DMS 273 (cell line): ENCODE data around the gene FGF4.
"Not testable (repeated sequence)": the region's sequence is repeated elsewhere in the genome, so short reads cannot be mapped to it uniquely, and the experiment has no call there.

Experiments
- DNase-seq: peaks from one replicate; lab custom pipeline; 2025; ENCODE audit not compliant: unreplicated experiment; lab: John Stamatoyannopoulos, UW

FGF4 gene

GRCh38 chr11:69773626-69774353 is 1.4 kb downstream of the FGF4 start:
- DNase-seq = no peak

GRCh38 chr11:69771466-69771865 is 3.7 kb downstream of the FGF4 start:
- no peak for DNase-seq

- DNase-seq = peak; percentile 9
These were observed 4.6 kb downstream of the FGF4 start for GRCh38 chr11:69770540-69770939.

GRCh38 chr11:69765498-69765995 is 9.6 kb downstream of the FGF4 start:
- no peak for DNase-seq

- DNase-seq = not testable (repeated sequence)
These were observed 10.2 kb downstream of the FGF4 start for GRCh38 chr11:69764918-69765317.

- no peak for DNase-seq
These were observed 14.8 kb downstream of the FGF4 start for GRCh38 chr11:69760319-69760718.

GRCh38 chr11:69752890-69753289 is 22.3 kb downstream of the FGF4 start:
- no peak for DNase-seq

- DNase-seq = no peak
These were observed 24.1 kb downstream of the FGF4 start for GRCh38 chr11:69750875-69751597.

GRCh38 chr11:69750108-69750850 is 24.9 kb downstream of the FGF4 start:
- DNase-seq = no peak

GRCh38 chr11:69748637-69749036 is 26.5 kb downstream of the FGF4 start:
- no peak for DNase-seq

GRCh38 chr11:69746752-69747742 is 28.1 kb downstream of the FGF4 start:
- no peak for DNase-seq

- no peak for DNase-seq
These were observed 29.0 kb downstream of the FGF4 start for GRCh38 chr11:69746140-69746539.

- DNase-seq = no peak
These were observed 29.9 kb downstream of the FGF4 start for GRCh38 chr11:69745201-69745600.

- no peak for DNase-seq
These were observed 30.7 kb downstream of the FGF4 start for GRCh38 chr11:69744435-69744834.

- DNase-seq = no peak
These were observed 40.3 kb downstream of the FGF4 start for GRCh38 chr11:69734841-69735240.

GRCh38 chr11:69734367-69734766 is 40.8 kb downstream of the FGF4 start:
- DNase-seq = no peak

GRCh38 chr11:69732910-69733309 is 42.2 kb downstream of the FGF4 start:
- no peak for DNase-seq

GRCh38 chr11:69731110-69731509 is 44.0 kb downstream of the FGF4 start:
- DNase-seq = no peak

GRCh38 chr11:69730500-69730899 is 44.6 kb downstream of the FGF4 start:
- DNase-seq = no peak

- no peak for DNase-seq
These were observed 45.9 kb downstream of the FGF4 start for GRCh38 chr11:69729252-69729651.
